ENCODE measurements around the gene MSANTD3. TPM values are rescaled to one million over a fixed set of nuclear protein-coding genes. Genes with fewer than 3 reads are reported as not detected.

MSANTD3 gene
- total RNA-seq, 2 experiments from 2014 or later, result 8.8 to 9.6 TPM

- peaks cover 5% of the 10 kb centered on the region for H3K27me3 Mint-ChIP-seq
- Histone ChIP-seq H3K4me1 (ENCODE audit: insufficient read depth, low read length) (no peaks in the 10 kb centered on the region), H3K4me3 (ENCODE audit: low read length) (no peak overlapping the region), H3K27ac (ENCODE audit: low read depth in 1 of 2, low read length in 2 of 2) (no peak overlapping the region), H3K27me3 (ENCODE audit: control insufficient read depth in 1 of 2, insufficient read depth in 2 of 2, low read length in 2 of 2) (peaks cover 0 to 8% of the 10 kb centered on the region in 2 experiments), H3K36me3 (ENCODE audit: insufficient read depth, low read length) (no peaks in the 10 kb centered on the region), H3K9me3 (ENCODE audit: control insufficient read depth in 1 of 2, insufficient read depth in 1 of 2, low read length in 2 of 2) (no peaks in the 10 kb centered on the region)
- ATAC-seq (ENCODE audit: poor library complexity) (no peak), DNase-seq (no peak)
- ChIA-PET CTCF (interaction anchor here (1.3 kb wide), 1 partner anchor 11 kb away, joined by 3 read pairs; no protein-coding TSS in a partner anchor), POLR2A (no interaction called here)
- intact Hi-C loops (cut with DNase I, micrococcal nuclease), result no loop called here
- no peaks in the 10 kb centered on the region for H3K9me3 Mint-ChIP-seq
- TF ChIP-seq CTCF (IDR thresholded peaks at IDR 0.05), result no peak
- H3K27ac Mint-ChIP-seq, result no peak overlapping the region
- no peaks in the 10 kb centered on the region for H3K4me1 Mint-ChIP-seq (ENCODE audit: low read depth)
- H3K4me3 Mint-ChIP-seq, result no peak overlapping the region
- H3K36me3 Mint-ChIP-seq (ENCODE audit: low read depth), result no peaks in the 10 kb centered on the region
These were observed 39.4 kb downstream of the MSANTD3 start for GRCh38 chr9:100466171-100466828.

- peaks cover 0 to 8% of the 10 kb centered on the region in 2 experiments for H3K27me3 ChIP-seq (ENCODE audit: control insufficient read depth in 1 of 2, insufficient read depth in 2 of 2, low read length in 2 of 2)
- ATAC-seq (ENCODE audit: poor library complexity), result no peak
- Mint-ChIP-seq H3K4me1 (ENCODE audit: low read depth) (no peaks in the 10 kb centered on the region), H3K4me3 (no peak overlapping the region), H3K27me3 (peaks cover 11% of the 10 kb centered on the region), H3K9me3 (no peaks in the 10 kb centered on the region), H3K27ac (no peak overlapping the region), H3K36me3 (ENCODE audit: low read depth) (no peaks in the 10 kb centered on the region)
- no peak for DNase-seq
- intact Hi-C loops (cut with DNase I, micrococcal nuclease), result no loop called here
- no peaks in the 10 kb centered on the region for H3K36me3 ChIP-seq (ENCODE audit: insufficient read depth, low read length)
- CTCF ChIA-PET, result interaction anchor here (1.3 kb wide), 1 partner anchor 11 kb away, joined by 3 read pairs; no protein-coding TSS in a partner anchor
- no peaks in the 10 kb centered on the region for H3K9me3 ChIP-seq (ENCODE audit: control insufficient read depth in 1 of 2, insufficient read depth in 1 of 2, low read length in 2 of 2)
- POLR2A ChIA-PET, result no interaction called here
- no peak overlapping the region for H3K27ac ChIP-seq (ENCODE audit: low read depth in 1 of 2, low read length in 2 of 2)
- no peak for TF ChIP-seq CTCF (IDR thresholded peaks at IDR 0.05)
- no peak overlapping the region for H3K4me3 ChIP-seq (ENCODE audit: low read length)
- H3K4me1 ChIP-seq (ENCODE audit: insufficient read depth, low read length), result no peaks in the 10 kb centered on the region
These were observed 39.9 kb downstream of the MSANTD3 start for GRCh38 chr9:100466829-100467221.

GRCh38 chr9:100468041-100468440, 41.1 kb downstream of the MSANTD3 start:
- no peak overlapping the region for H3K4me3 Mint-ChIP-seq
- DNase-seq (no peak), ATAC-seq (ENCODE audit: poor library complexity) (no peak)
- H3K4me1 Mint-ChIP-seq (ENCODE audit: low read depth), result no peaks in the 10 kb centered on the region
- peaks cover 20% of the 10 kb centered on the region for H3K27me3 Mint-ChIP-seq
- Histone ChIP-seq H3K27ac (ENCODE audit: low read depth in 1 of 2, low read length in 2 of 2) (no peak overlapping the region), H3K4me3 (ENCODE audit: low read length) (no peak overlapping the region), H3K27me3 (ENCODE audit: control insufficient read depth in 1 of 2, insufficient read depth in 2 of 2, low read length in 2 of 2) (peaks cover 8 to 13% of the 10 kb centered on the region in 2 experiments), H3K36me3 (ENCODE audit: insufficient read depth, low read length) (no peaks in the 10 kb centered on the region), H3K4me1 (ENCODE audit: insufficient read depth, low read length) (no peaks in the 10 kb centered on the region), H3K9me3 (ENCODE audit: control insufficient read depth in 1 of 2, insufficient read depth in 1 of 2, low read length in 2 of 2) (no peaks in the 10 kb centered on the region)
- no peak for TF ChIP-seq CTCF (IDR thresholded peaks at IDR 0.05)
- H3K27ac Mint-ChIP-seq, result no peak overlapping the region
- no peaks in the 10 kb centered on the region for H3K9me3 Mint-ChIP-seq
- H3K36me3 Mint-ChIP-seq (ENCODE audit: low read depth), result no peaks in the 10 kb centered on the region
- intact Hi-C loops (cut with DNase I, micrococcal nuclease), result no loop called here
- POLR2A ChIA-PET, result no interaction called here
- CTCF ChIA-PET, result no interaction called here

Measured in CD4-positive, alpha-beta T cell (primary cell).